GM19324 (cell line): ENCODE measurements around the gene RAB44.
"Not testable (repeated sequence)": the region's sequence is repeated elsewhere in the genome, so short reads cannot be mapped to it uniquely, and the experiment has no call there.

Source experiments
- ATAC-seq: cut with Tn5 transposase; IDR thresholded peaks from one replicate; pipeline ENCODE4 v1.9.1; 2021; ENCODE audit warnings: mild to moderate bottlenecking, moderate library complexity; ENCODE audit not compliant: unreplicated experiment, low FRiP score

The RAB44 gene, protein sequence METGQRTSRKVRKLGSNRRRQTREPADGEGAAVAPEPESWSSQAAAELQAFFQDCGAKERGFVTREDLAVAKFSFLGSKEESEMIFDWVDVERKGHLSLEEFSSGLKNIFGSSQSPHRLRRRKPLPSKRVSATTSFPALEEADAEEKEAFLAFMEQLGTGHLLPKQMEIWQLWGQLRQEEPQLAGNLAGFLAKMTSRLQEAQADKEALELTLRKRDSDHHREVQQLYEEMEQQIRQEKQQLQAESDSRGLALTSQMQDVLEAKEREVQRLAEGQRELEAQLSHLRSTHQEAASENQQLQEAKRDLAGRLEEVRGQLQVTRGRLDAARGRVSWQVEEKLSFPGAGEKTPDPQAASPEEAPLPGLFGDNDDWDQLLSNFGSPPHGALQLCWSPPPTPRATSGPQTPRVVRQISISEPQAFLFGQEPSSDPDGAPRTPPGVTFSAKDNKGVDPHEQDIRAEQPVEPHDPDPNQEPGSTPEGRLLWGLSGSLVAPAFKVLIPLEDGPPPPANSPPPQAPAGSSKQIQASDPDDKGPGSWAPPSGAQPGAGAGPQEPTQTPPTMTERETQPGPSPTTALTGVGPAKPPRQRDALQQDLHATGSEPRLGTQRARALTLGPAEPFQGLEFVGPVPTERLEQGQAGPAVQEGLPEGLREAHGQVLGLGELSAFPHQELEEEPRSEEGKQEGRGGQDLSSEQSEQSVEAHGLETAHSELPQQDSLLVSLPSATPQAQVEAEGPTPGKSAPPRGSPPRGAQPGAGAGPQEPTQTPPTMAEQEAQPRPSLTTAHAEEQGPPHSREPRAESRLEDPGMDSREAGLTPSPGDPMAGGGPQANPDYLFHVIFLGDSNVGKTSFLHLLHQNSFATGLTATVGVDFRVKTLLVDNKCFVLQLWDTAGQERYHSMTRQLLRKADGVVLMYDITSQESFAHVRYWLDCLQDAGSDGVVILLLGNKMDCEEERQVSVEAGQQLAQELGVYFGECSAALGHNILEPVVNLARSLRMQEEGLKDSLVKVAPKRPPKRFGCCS

DNA sequence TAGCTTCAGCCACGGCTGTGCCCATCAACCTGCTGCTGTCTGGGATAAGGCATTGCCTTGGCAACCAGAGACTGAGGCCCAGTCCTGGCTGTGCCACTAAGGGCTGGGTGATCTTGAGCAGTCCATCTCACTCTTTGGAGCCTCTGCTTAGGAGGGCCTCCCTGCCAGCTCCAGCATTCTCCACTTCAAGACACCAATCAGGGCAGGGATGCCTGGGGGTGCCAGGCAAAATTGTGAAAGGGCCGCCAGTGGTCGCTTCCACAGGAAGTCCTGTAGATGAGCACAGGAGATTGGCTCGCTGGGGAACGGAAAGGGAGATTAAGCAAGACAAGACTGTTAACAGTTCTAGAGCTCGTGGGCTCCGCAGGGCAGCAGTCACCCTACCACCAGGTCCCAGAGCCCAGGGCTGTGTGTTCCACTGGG lies at the start of gene RAB44:
TSS of gene RAB44 (plus strand) at position 346 of the 423 bp plus-strand sequence. CDS start 6,410 bp downstream, outside the sequence.
- no peak for ATAC-seq

- no peak for ATAC-seq
These were observed 48.5 kb upstream of the RAB44 start for GRCh38 chr6:36649086-36649485.

GRCh38 chr6:36649701-36650484 lies 47.7 kb upstream of the RAB44 start:
- ATAC-seq, result no peak

DNA sequence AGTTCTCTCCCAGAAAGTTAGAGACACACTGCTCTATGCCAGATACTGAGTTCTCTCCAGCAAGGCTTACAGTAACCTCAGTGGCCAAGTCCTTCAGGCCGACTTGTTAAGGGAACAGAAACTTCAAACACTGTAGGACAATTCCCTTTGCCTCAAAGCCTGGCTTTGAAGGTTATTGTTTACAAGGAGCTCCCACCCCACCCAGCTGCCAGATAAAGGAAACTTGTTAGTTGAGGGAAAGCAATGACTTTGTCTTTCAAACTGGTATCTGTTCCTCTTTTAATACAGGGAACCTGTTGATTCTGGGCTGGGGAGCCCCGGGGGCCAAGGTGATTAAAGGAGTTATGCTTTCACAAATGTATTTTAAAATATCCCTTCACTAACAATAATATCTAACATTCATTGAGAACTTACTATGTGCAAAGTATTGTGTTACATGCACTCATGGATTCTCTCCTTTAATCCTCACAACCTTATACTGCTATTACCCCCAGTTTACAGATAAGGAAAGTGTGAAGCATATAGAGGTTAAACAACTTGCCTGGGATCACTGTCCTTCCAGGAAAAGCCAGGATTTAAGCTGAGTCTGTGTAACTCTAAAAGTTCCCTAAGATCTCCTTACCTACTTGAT lies 46.7 kb upstream of the RAB44 start:
- no peak for ATAC-seq

DNA sequence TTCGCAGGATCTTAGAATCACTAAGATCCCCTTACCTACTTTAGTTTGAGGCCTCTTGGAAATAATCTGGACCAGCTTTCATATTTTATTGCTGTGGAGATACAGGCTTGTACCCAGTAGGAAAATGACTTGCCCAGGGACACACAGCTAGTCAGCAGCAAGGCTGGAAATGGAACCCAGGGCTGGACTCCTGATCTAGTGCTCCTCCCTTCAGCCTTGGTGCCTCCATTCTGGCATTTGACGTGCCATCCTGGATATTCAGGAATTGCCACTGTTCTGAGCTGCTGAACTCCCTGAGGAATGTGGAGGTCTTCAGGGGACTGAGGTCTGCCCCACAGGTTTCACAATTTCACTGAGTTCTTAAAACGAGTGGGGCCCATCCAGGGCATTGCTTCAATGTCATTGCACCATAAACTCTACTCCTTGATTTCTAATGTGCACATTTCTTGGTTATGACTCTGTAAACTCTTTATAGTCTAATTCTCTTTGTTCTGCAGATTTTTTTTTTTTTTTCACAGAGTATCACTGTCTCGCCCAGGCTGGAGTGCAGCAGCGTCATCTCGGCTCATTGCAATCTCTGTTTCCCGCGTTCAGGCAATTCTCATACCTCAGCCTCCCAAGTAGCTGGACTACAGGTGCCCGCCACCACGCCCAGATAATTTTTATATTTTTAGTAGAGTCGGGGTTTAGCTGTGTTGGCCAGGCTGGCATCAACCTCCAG lies 45.8 kb upstream of the RAB44 start:
- no peak for ATAC-seq

- not testable (repeated sequence) for ATAC-seq
These were observed 43.2 kb upstream of the RAB44 start for GRCh38 chr6:36654469-36654868.

- no peak for ATAC-seq
These were observed 42.4 kb upstream of the RAB44 start for GRCh38 chr6:36655085-36655724.

DNA sequence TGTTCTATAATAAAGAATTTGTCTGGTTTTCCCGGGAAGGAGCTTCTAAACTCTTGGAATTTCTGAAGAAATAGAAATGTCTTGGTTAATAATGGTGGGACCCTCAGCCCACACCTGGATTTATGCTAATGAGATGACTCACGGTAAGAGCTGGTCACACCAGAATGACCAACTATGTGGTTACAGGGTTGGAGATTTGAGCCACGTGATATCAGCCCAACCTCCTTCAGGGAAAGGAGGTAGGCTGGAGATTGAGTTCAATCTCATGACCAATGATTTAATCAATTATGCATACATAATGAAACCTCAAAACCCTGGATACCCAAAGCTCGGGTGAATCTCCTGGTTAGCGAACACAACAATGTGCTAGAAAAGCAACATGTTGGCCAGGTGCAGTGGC lies 41.2 kb upstream of the RAB44 start:
- no peak for ATAC-seq

DNA sequence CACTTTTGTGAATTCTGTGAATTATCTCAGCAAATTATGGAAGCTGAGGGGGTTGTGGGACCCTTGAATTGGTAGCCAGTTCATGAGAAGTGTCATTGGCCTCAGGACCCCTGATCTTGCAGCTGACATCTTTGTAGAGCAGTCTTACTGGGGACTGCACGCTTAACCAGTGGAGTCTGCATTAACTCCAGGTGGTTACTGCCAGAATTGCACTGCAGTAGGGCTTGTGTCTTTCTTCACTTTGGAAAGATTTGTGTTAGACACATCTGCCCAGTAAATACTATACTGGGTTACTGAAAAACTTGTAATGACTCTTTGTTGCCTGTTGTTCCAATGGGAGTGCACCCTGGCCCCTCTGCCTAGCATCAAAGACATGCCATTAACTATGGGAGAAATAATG lies 40.4 kb upstream of the RAB44 start:
- no peak for ATAC-seq

GRCh38 chr6:36657942-36658544 lies 39.6 kb upstream of the RAB44 start:
- ATAC-seq, result no peak

DNA sequence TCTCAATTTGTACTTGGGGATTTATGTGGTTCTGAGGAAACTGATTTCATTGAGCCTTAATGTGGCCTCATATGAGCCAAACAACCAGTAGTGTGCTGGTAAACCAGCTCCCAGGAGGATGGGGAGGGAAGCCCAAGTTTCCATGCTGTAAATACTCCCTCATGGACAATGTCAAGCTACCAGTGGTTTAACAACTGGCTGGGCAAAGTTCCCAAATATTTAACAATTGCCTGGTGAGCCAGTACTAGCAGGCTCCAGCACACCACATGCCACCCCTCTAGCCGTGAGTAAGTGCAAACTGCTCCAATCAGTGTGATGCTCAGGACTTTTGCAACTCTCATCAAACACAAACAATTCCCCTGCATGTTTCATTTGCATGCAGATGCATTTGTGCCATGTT lies 38.4 kb upstream of the RAB44 start:
- no peak for ATAC-seq

GRCh38 chr6:36660771-36661471 lies 36.7 kb upstream of the RAB44 start:
- no peak for ATAC-seq

- no peak for ATAC-seq
These were observed 35.2 kb upstream of the RAB44 start for GRCh38 chr6:36662380-36662779.

GRCh38 chr6:36662827-36663256 lies 34.8 kb upstream of the RAB44 start:
- no peak for ATAC-seq

GRCh38 chr6:36663504-36664446 lies 33.9 kb upstream of the RAB44 start:
- no peak for ATAC-seq

DNA sequence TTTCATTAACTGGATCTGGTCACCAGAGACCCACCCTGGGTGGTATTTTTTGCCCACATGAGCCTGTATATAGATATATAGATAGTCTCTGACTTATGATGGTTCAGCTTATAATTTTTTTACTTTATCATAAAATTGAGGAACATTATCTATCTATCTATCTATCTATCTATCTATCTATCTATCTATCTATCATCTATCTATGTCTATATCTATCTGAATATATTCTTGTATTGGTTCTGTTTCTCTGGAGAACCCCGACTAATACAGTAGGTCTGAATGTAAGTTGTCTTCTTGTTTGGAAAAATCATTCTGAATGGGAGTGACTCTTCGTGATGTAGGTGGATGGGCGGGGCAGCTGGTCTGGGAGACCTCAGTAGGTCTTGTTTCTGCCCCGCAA lies 32.4 kb upstream of the RAB44 start:
- ATAC-seq, result no peak

GRCh38 chr6:36666287-36666686 lies 31.3 kb upstream of the RAB44 start:
- no peak for ATAC-seq
